Measurements from ENCODE around the gene RNLS. TPM values are rescaled to one million over a fixed set of nuclear protein-coding genes. Genes with fewer than 3 reads are reported as not detected.

Gene RNLS
- total RNA-seq, 2 experiments from 2014 or later: 2.5 to 3.3 TPM

- Mint-ChIP-seq H3K4me3 (no peak overlapping the region), H3K4me1 (ENCODE audit: low read depth) (no peaks in the 10 kb centered on the region), H3K27me3 (ENCODE audit: low read depth) (peaks cover 13% of the 10 kb centered on the region), H3K9me3 (ENCODE audit: insufficient read depth) (no peaks in the 10 kb centered on the region), H3K36me3 (ENCODE audit: low read depth) (no peaks in the 10 kb centered on the region), H3K27ac (no peak overlapping the region)
- ChIA-PET CTCF (no interaction called here), POLR2A (no interaction called here)
- no peak for DNase-seq
- no peak for ATAC-seq
Measured at GRCh38 chr10:88530629-88531391, 52.3 kb downstream of the RNLS start.

GRCh38 chr10:88530093-88530492 is 53.0 kb downstream of the RNLS start:
- DNase-seq (no peak), ATAC-seq (no peak)
- Mint-ChIP-seq H3K36me3 (ENCODE audit: low read depth) (no peaks in the 10 kb centered on the region), H3K9me3 (ENCODE audit: insufficient read depth) (no peaks in the 10 kb centered on the region), H3K4me3 (no peak overlapping the region), H3K27me3 (ENCODE audit: low read depth) (peaks cover 13% of the 10 kb centered on the region), H3K4me1 (ENCODE audit: low read depth) (no peaks in the 10 kb centered on the region), H3K27ac (no peak overlapping the region)
- ChIA-PET POLR2A (no interaction called here), CTCF (no interaction called here)

GRCh38 chr10:88528806-88529570 is 54.1 kb downstream of the RNLS start:
- H3K27me3 Mint-ChIP-seq (ENCODE audit: low read depth): peaks cover 12% of the 10 kb centered on the region
- DNase-seq: no peak
- no peaks in the 10 kb centered on the region for H3K36me3 Mint-ChIP-seq (ENCODE audit: low read depth)
- no peak for ATAC-seq
- H3K4me1 Mint-ChIP-seq (ENCODE audit: low read depth): no peaks in the 10 kb centered on the region
- ChIA-PET CTCF (no interaction called here), POLR2A (no interaction called here)
- H3K9me3 Mint-ChIP-seq (ENCODE audit: insufficient read depth): no peaks in the 10 kb centered on the region
- no peak overlapping the region for H3K4me3 Mint-ChIP-seq
- no peak overlapping the region for H3K27ac Mint-ChIP-seq

DNA sequence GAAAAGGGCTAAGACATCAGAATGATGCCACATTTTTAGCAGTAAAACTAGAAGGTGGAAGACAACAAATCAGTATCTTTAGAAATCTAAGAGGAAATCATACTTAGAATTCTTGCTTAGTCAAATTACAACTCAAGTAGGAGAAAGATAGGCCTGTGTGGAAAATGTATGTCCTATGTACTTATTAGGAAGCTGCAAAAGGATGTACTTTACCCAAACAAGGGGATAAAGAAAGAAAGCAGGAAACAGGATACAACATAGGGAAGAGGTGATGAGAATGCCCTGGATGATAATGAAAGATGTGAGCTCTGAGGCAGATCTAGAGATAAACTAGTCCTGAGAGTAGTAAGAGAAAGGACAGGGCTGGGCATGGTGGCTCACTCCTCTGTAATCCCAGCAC is 54.9 kb downstream of the RNLS start:
- Mint-ChIP-seq H3K9me3 (ENCODE audit: insufficient read depth) (no peaks in the 10 kb centered on the region), H3K27me3 (ENCODE audit: low read depth) (peaks cover 5% of the 10 kb centered on the region), H3K36me3 (ENCODE audit: low read depth) (no peaks in the 10 kb centered on the region), H3K4me3 (no peak overlapping the region), H3K27ac (no peak overlapping the region), H3K4me1 (ENCODE audit: low read depth) (no peaks in the 10 kb centered on the region)
- DNase-seq (no peak), ATAC-seq (no peak)
- POLR2A ChIA-PET: no interaction called here
- CTCF ChIA-PET: no interaction called here

- Mint-ChIP-seq H3K9me3 (ENCODE audit: insufficient read depth) (no peaks in the 10 kb centered on the region), H3K27me3 (ENCODE audit: low read depth) (peaks cover 7% of the 10 kb centered on the region), H3K4me1 (ENCODE audit: low read depth) (no peaks in the 10 kb centered on the region), H3K4me3 (no peak overlapping the region), H3K27ac (no peak overlapping the region), H3K36me3 (ENCODE audit: low read depth) (no peaks in the 10 kb centered on the region)
- ATAC-seq (no peak), DNase-seq (no peak)
- ChIA-PET CTCF (no interaction called here), POLR2A (no interaction called here)
Measured at GRCh38 chr10:88527245-88527644, 55.9 kb downstream of the RNLS start.

DNA sequence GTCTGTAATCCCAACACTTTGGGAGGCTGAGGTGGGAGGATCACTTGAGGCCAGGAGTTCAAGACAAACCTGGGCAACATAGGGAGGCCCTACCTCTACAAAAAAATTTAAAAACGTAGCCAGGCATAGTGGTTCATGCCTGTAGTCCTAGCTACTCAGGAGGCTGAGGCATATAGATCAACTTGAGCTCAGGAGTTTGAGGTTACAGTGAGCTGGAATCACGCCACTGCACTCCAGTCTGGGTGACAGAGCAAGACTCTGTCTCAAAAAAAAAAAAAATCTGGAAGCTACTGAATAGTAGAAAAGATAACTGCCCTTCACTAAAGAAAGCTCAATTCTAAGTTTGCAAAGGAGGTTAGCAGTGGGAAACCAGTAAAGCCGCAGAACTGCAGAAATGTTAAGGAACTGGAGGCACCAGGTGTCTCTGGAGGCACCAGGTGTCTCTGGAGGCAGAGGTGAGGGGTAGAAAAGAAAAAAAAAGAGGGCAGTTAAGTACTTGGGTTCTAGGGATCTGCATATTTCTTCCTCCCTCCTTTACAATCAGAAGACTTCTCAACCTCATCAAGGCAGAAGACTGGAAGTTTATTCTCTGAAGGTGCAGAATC is 56.5 kb downstream of the RNLS start:
- no peak for DNase-seq
- ChIA-PET POLR2A (no interaction called here), CTCF (interaction anchor here (0.7 kb wide), 1 partner anchor 9 kb away, joined by 4 read pairs; no protein-coding TSS in a partner anchor)
- Mint-ChIP-seq H3K9me3 (ENCODE audit: insufficient read depth) (no peaks in the 10 kb centered on the region), H3K27ac (no peak overlapping the region), H3K36me3 (ENCODE audit: low read depth) (no peaks in the 10 kb centered on the region), H3K4me3 (no peak overlapping the region), H3K4me1 (ENCODE audit: low read depth) (no peaks in the 10 kb centered on the region), H3K27me3 (ENCODE audit: low read depth) (peaks cover 7% of the 10 kb centered on the region)
- no peak for ATAC-seq

- no peak overlapping the region for H3K27ac Mint-ChIP-seq
- no peaks in the 10 kb centered on the region for H3K4me1 Mint-ChIP-seq (ENCODE audit: low read depth)
- ChIA-PET POLR2A (no interaction called here), CTCF (no interaction called here)
- DNase-seq: no peak
- no peak for ATAC-seq
- H3K9me3 Mint-ChIP-seq (ENCODE audit: insufficient read depth): no peaks in the 10 kb centered on the region
- no peaks in the 10 kb centered on the region for H3K36me3 Mint-ChIP-seq (ENCODE audit: low read depth)
- peaks cover 5% of the 10 kb centered on the region for H3K27me3 Mint-ChIP-seq (ENCODE audit: low read depth)
- no peak overlapping the region for H3K4me3 Mint-ChIP-seq
Measured at GRCh38 chr10:88525371-88526069, 57.6 kb downstream of the RNLS start.

DNA sequence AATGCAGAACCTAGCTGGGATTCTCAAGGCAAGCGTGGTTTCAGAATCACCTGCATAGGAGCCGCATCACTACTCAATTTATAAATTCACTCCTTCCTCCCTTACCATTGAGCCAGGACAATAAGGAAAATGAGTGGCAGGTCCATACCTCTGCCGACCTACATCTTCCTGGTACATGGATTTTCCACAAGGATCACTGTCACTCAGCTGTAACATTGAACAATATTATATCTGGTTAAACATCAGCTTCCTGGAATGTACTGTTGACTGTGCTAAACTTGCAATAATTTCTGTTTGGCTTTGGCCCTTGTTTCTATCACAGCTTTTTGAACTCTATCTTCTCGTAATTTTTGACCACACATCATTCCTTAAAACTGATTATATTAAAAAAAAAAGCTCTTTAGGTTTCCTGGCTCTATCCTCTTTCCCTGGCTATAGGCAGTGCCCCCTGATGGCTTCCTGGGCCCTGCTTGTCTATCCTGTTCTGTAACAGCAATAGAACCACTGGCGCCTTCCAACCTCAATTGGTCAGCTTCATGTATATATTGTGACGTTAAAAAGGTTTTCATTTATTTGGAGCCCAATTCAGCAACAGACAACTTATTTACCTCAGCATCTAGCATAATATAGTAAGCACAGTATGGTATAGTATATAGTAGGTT is 59.2 kb downstream of the RNLS start:
- no peak for ATAC-seq
- no peaks in the 10 kb centered on the region for H3K36me3 Mint-ChIP-seq (ENCODE audit: low read depth)
- no peak for DNase-seq
- no peaks in the 10 kb centered on the region for H3K9me3 Mint-ChIP-seq (ENCODE audit: insufficient read depth)
- POLR2A ChIA-PET: no interaction called here
- H3K27me3 Mint-ChIP-seq (ENCODE audit: low read depth): peaks cover 7% of the 10 kb centered on the region
- H3K4me3 Mint-ChIP-seq: no peak overlapping the region
- CTCF ChIA-PET: no interaction called here
- no peaks in the 10 kb centered on the region for H3K4me1 Mint-ChIP-seq (ENCODE audit: low read depth)
- no peak overlapping the region for H3K27ac Mint-ChIP-seq

DNA sequence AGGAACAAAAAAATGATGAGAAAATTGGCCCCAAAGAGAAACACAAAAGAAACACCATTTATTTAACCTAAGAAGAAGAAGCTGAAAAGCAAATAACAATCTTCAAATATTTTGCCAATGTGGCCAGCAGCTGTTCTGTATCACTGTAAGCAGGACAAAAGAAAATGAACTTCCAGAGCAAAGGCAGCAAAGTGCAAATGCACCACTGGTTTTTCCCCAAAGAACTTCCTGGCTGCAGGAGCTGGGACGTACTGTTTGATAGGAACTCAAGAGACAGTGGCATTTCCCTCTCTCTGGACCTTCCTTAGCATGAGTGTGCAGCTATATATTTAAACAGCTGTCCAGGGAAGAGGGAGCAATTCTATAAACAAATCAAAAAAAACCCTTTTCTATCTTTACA is 60.4 kb downstream of the RNLS start:
- ATAC-seq (no peak), DNase-seq (no peak)
- no peaks in the 10 kb centered on the region for H3K36me3 Mint-ChIP-seq (ENCODE audit: low read depth)
- POLR2A ChIA-PET: no interaction called here
- H3K27ac Mint-ChIP-seq: no peak overlapping the region
- peaks cover 7% of the 10 kb centered on the region for H3K27me3 Mint-ChIP-seq (ENCODE audit: low read depth)
- CTCF ChIA-PET: no interaction called here
- H3K4me3 Mint-ChIP-seq: no peak overlapping the region
- no peaks in the 10 kb centered on the region for H3K9me3 Mint-ChIP-seq (ENCODE audit: insufficient read depth)
- no peaks in the 10 kb centered on the region for H3K4me1 Mint-ChIP-seq (ENCODE audit: low read depth)

DNA sequence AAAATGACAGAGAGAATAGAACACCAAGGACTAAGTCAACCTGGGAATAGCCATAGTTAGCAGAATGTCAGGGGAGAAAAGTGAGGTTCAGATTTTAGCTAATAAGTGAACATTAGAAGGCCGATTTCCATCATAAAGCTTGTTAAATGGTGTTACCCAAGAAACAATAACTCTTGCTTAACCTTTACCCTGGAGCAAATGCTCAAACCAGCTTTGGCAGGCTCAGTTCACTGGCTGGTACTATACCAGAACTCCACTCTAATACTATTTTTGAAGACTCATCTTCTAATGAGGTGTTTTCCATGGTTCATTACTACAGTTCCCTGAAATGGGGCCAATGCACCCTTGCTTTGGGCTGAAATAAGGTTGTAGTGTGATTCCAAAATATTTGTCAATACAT is 61.3 kb downstream of the RNLS start:
- H3K9me3 Mint-ChIP-seq (ENCODE audit: insufficient read depth): no peaks in the 10 kb centered on the region
- POLR2A ChIA-PET: interaction anchor here (0.5 kb wide), 1 partner anchor 752 kb away, joined by 4 read pairs; no protein-coding TSS in a partner anchor

DNA sequence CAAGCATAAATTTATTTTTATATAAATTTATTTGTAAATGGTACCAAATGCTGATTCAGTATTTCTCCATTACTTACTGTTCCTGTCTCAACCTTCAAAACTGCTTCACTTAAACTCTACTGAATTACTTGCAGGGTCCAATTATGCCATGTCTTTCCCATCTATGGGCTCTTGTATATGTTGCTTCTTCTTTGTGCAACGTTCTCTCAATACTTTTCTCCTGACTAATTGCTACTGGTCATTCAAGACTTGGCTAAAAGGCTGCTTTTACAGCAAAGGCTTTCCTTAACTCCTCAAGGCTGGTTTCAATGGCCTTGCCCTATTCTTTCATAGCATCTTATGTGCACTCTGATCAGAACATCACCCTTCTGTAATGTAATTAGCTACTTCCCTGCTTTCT is 67.9 kb downstream of the RNLS start:
- ChIA-PET CTCF (no interaction called here), POLR2A (no interaction called here)
- Mint-ChIP-seq H3K27ac (no peak overlapping the region), H3K9me3 (ENCODE audit: insufficient read depth) (no peaks in the 10 kb centered on the region), H3K27me3 (ENCODE audit: low read depth) (peaks cover under 1% of the 10 kb centered on the region), H3K36me3 (ENCODE audit: low read depth) (no peaks in the 10 kb centered on the region), H3K4me1 (ENCODE audit: low read depth) (no peaks in the 10 kb centered on the region), H3K4me3 (no peak overlapping the region)
- ATAC-seq (no peak), DNase-seq (no peak)

More for the DNA sequence above, 61.3 kb downstream of the RNLS start:
- no peaks in the 10 kb centered on the region for H3K4me1 Mint-ChIP-seq (ENCODE audit: low read depth)
- DNase-seq: no peak
- no peak overlapping the region for H3K27ac Mint-ChIP-seq
- H3K36me3 Mint-ChIP-seq (ENCODE audit: low read depth): no peaks in the 10 kb centered on the region
- no peak for ATAC-seq
- peaks cover 6% of the 10 kb centered on the region for H3K27me3 Mint-ChIP-seq (ENCODE audit: low read depth)
- no peak overlapping the region for H3K4me3 Mint-ChIP-seq
- CTCF ChIA-PET: no interaction called here
